Measurements from ENCODE around the gene MREG. TPM values are rescaled to one million over a fixed set of nuclear protein-coding genes. Genes with fewer than 3 reads are reported as not detected.
A peak's percentile ranks its signal among the peaks of the same experiment; 100 is the strongest.

The MREG gene
- polyA plus RNA-seq, 3 donors = 0.14 to 0.47 TPM; not detected in 1

- H3K27ac Mint-ChIP-seq = peak overlapping the region; percentile 81 to 96 (median 93)
These were observed 109.2 kb downstream of the MREG start for GRCh38 chr2:215904101-215904500.

DNA sequence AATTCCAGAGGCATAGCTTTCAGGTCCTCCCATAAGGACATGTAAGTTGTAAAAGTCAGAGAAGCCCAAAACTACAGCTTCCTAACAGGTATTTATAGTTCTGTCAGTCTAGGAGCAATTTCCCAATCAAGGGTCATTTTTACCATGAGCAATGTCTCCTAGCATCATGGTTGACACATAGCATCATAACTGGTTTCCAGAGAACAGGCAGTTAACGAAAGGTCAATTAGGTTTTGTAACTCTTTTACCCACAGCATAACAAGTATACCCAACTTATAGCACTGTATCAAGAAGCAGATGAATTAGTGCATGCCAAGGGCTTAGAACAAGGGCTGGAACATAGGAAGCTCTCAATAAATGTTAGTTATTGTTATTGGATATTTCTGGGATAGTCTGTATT lies 110.1 kb downstream of the MREG start:
- no peaks in the 10 kb centered on the region for H3K27me3 ChIP-seq (ENCODE audit: control insufficient read depth in 2 of 2, insufficient read depth in 2 of 2, low read length in 2 of 2)

More at GRCh38 chr2:215904101-215904500, 109.2 kb downstream of the MREG start:
- intact Hi-C loops (cut with micrococcal nuclease) = loop anchor here (5.0 to 10.0 kb wide), 5 partner anchors 57 to 182 kb away; no protein-coding TSS in a partner anchor
- TF ChIP-seq CTCF (IDR thresholded peaks at IDR 0.05) = no peak
- Histone ChIP-seq H3K4me1 (ENCODE audit: control insufficient read depth in 1 of 2, insufficient read depth in 2 of 2, low read length in 2 of 2) (peaks cover 49 to 55% of the 10 kb centered on the region in 2 donors), H3K4me2 (replicated peaks; ENCODE audit: extremely low read depth, low read length, poor library complexity, severe bottlenecking) (no peak overlapping the region), H2AFZ (ENCODE audit: insufficient read depth, low read depth, low read length, poor library complexity, severe bottlenecking) (no peak overlapping the region), H3K9ac (ENCODE audit: insufficient read depth, low read length, poor library complexity, severe bottlenecking) (no peak overlapping the region), H3K79me2 (ENCODE audit: insufficient read depth, low read length) (no peaks in the 10 kb centered on the region), H4K20me1 (ENCODE audit: insufficient read depth, low read length) (no peaks in the 10 kb centered on the region), H3K27ac (ENCODE audit: low read depth in 1 of 2, low read length in 2 of 2) (peak overlapping the region in 1 of 2 donors; percentile 80), H3K36me3 (replicated peaks in 1 of 2; ENCODE audit: control insufficient read depth in 1 of 2, insufficient read depth in 2 of 2, low read length in 2 of 2) (no peaks in the 10 kb centered on the region), H3K4me3 (replicated peaks in 1 of 3; ENCODE audit: low read depth in 2 of 3, low read length in 3 of 3) (no peak overlapping the region), H3K27me3 (ENCODE audit: control insufficient read depth in 2 of 2, insufficient read depth in 2 of 2, low read length in 2 of 2) (no peaks in the 10 kb centered on the region), H3K9me3 (replicated peaks in 1 of 2; ENCODE audit: control insufficient read depth in 1 of 2, insufficient read depth in 1 of 2, low read length in 2 of 2) (no peaks in the 10 kb centered on the region)
- H3K4me1 Mint-ChIP-seq = peaks cover 52% of the 10 kb centered on the region
- peaks cover 0 to 4% of the 10 kb centered on the region in 2 donors for H3K36me3 Mint-ChIP-seq
- peak; percentile 90 to 97 (median 93) for DNase-seq
- H3K4me3 Mint-ChIP-seq = peak overlapping the region in 1 of 2 donors; percentile 39
- H3K27me3 Mint-ChIP-seq (ENCODE audit: low read depth in 3 of 3) = peaks cover 7 to 15% (median 11%) of the 10 kb centered on the region in 3 donors
- no CpG with 5 or more reads among the region's 5 CpGs for WGBS (ENCODE audit: insufficient coverage)
- no peaks in the 10 kb centered on the region for H3K9me3 Mint-ChIP-seq

More for the DNA sequence above, 110.1 kb downstream of the MREG start:
- peaks cover 7 to 15% (median 13%) of the 10 kb centered on the region in 3 donors for H3K27me3 Mint-ChIP-seq (ENCODE audit: low read depth in 3 of 3)
- peak overlapping the region in 1 of 2 donors; percentile 80 for H3K27ac ChIP-seq (ENCODE audit: low read depth in 1 of 2, low read length in 2 of 2)
- no peak overlapping the region for H3K4me2 ChIP-seq (replicated peaks; ENCODE audit: extremely low read depth, low read length, poor library complexity, severe bottlenecking)
- H3K4me1 Mint-ChIP-seq = peaks cover 60% of the 10 kb centered on the region
- H3K9ac ChIP-seq (ENCODE audit: insufficient read depth, low read length, poor library complexity, severe bottlenecking) = no peak overlapping the region
- no peak overlapping the region for H3K4me3 Mint-ChIP-seq
- H3K79me2 ChIP-seq (ENCODE audit: insufficient read depth, low read length) = no peaks in the 10 kb centered on the region
- TF ChIP-seq CTCF (IDR thresholded peaks at IDR 0.05) = no peak
- H4K20me1 ChIP-seq (ENCODE audit: insufficient read depth, low read length) = no peaks in the 10 kb centered on the region
- intact Hi-C loops (cut with micrococcal nuclease) = loop anchor here (5.0 to 10.0 kb wide), 5 partner anchors 56 to 181 kb away; no protein-coding TSS in a partner anchor
- H3K36me3 Mint-ChIP-seq = peaks cover 0 to 6% of the 10 kb centered on the region in 2 donors
- H2AFZ ChIP-seq (ENCODE audit: insufficient read depth, low read depth, low read length, poor library complexity, severe bottlenecking) = no peak overlapping the region
- peak overlapping the region; percentile 34 to 96 (median 88) for H3K27ac Mint-ChIP-seq
- no peaks in the 10 kb centered on the region for H3K36me3 ChIP-seq (replicated peaks in 1 of 2; ENCODE audit: control insufficient read depth in 1 of 2, insufficient read depth in 2 of 2, low read length in 2 of 2)
- no peaks in the 10 kb centered on the region for H3K9me3 Mint-ChIP-seq
- peaks cover 54 to 64% of the 10 kb centered on the region in 2 donors for H3K4me1 ChIP-seq (ENCODE audit: control insufficient read depth in 1 of 2, insufficient read depth in 2 of 2, low read length in 2 of 2)
- H3K9me3 ChIP-seq (replicated peaks in 1 of 2; ENCODE audit: control insufficient read depth in 1 of 2, insufficient read depth in 1 of 2, low read length in 2 of 2) = no peaks in the 10 kb centered on the region
- peak; percentile 65 to 91 (median 76) for DNase-seq
- WGBS (ENCODE audit: insufficient coverage) = no CpG with 5 or more reads among the region's 1 CpG
- no peak overlapping the region for H3K4me3 ChIP-seq (replicated peaks in 1 of 3; ENCODE audit: low read depth in 2 of 3, low read length in 3 of 3)
